ENCODE measurements around the gene DHFR2.

GRCh38 chr3:94046533-94046932 is 16.2 kb downstream of the DHFR2 start:
- TF ChIP-seq GTF2E2 (tag; IDR thresholded peaks at IDR 0.05) (no peak), RBM39 (optimal IDR thresholded peaks at IDR 0.05; ENCODE audit: low read depth, low read length) (no peak), RFX5 (IDR thresholded peaks at IDR 0.05; ENCODE audit: low read depth, low read length) (no peak), TAF1 (IDR thresholded peaks at IDR 0.05; ENCODE audit: control insufficient read depth, extremely low read depth, insufficient read depth, low read length, severe bottlenecking) (no peak)

All from K562 (cell line).